Thoracic aorta (tissue), 2 donors: ENCODE measurements around the gene GNG2. TPM values are rescaled to one million over a fixed set of nuclear protein-coding genes. Genes with fewer than 3 reads are reported as not detected.

Experiments
- ATAC-seq: fragments of 150-250 bp; one replicate; pipeline ENCODE4 v1.8.0; 2017; ENCODE audit warnings: low read depth; ENCODE audit not compliant: insufficient number of reproducible peaks, low FRiP score
- DNase-seq: peaks from one replicate; pipeline ENCODE4 v3.0.0-alpha.2; 2020; ENCODE audit warnings: low spot score
- H3K27ac ChIP-seq, 2 donors: fragments of 200-600 bp; sonication (generic); 1 replicate in 1 of 2; 2 replicates in 1 of 2; pipeline ENCODE4 v1.5.1; 2016; ENCODE audit warnings: mild to moderate bottlenecking in 2 of 2, moderate library complexity in 2 of 2
- H3K27me3 ChIP-seq: fragments of 200-600 bp; sonication (generic); replicated peaks from 2 replicates; pipeline ENCODE4 v1.6.0; 2016; ENCODE audit warnings: mild to moderate bottlenecking; ENCODE audit not compliant: insufficient read depth
- H3K36me3 ChIP-seq: fragments of 200-600 bp; sonication (generic); one replicate; pipeline ENCODE4 v1.5.1; 2016
- H3K4me1 ChIP-seq, 2 donors: fragments of 200-600 bp; sonication (generic); 1 replicate in 1 of 2; 2 replicates in 1 of 2; pipeline versions ENCODE4 v1.5.1 to v1.6.0; 2016; ENCODE audit warnings: low read depth in 2 of 2, mild to moderate bottlenecking in 1 of 2; ENCODE audit not compliant: control insufficient read depth in 1 of 2
- H3K4me3 ChIP-seq: fragments of 200-600 bp; sonication (generic); 2 replicates; pipeline ENCODE4 v1.5.1; 2016; ENCODE audit warnings: mild to moderate bottlenecking
- H3K9me3 ChIP-seq: fragments of 200-600 bp; sonication (generic); 2 replicates; pipeline ENCODE4 v1.5.1; 2016
- total RNA-seq, 2 donors: library from RNA; depleted of rRNA; stranded (reverse); fragments of >200 nt; gene quantifications; one replicate each; pipeline versions ENCODE4 v1.1.0 to v1.2.3, GENCODE V29; 2016
- TF ChIP-seq, protein P1 (sequence below): fragments of 200-600 bp; sonication (generic); IDR thresholded peaks from one replicate; pipeline ENCODE4 v1.5.1; 2019; ENCODE audit warnings: antibody characterized with exemption

Gene GNG2
- total RNA-seq, 2 donors from 2014 or later: 8.7 to 9.3 TPM

DNA sequence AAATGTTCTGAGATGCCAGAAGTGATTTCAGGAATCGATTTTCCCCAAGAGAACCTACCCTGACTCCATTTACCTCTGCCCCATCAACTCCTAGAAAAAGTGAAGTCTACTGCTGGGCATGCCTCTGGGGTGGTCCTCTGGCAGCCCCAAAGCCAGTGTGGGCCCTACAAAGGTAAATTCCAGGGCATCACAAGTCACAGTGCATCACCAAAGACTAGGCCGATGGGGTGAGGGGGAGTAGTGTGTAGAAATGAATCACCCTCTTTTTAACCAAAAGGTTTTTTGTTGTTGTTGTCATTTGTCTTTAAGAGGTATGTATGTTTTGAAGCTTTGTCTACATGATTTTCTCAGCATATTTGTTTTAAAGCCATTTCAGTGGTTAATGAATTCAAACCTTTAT, 82.6 kb downstream of the GNG2 start:
- no peak overlapping the region for H3K27ac ChIP-seq
- H3K9me3 ChIP-seq: no peaks in the 10 kb centered on the region
- H3K4me3 ChIP-seq: no peak overlapping the region
- TF ChIP-seq, protein P1, sequence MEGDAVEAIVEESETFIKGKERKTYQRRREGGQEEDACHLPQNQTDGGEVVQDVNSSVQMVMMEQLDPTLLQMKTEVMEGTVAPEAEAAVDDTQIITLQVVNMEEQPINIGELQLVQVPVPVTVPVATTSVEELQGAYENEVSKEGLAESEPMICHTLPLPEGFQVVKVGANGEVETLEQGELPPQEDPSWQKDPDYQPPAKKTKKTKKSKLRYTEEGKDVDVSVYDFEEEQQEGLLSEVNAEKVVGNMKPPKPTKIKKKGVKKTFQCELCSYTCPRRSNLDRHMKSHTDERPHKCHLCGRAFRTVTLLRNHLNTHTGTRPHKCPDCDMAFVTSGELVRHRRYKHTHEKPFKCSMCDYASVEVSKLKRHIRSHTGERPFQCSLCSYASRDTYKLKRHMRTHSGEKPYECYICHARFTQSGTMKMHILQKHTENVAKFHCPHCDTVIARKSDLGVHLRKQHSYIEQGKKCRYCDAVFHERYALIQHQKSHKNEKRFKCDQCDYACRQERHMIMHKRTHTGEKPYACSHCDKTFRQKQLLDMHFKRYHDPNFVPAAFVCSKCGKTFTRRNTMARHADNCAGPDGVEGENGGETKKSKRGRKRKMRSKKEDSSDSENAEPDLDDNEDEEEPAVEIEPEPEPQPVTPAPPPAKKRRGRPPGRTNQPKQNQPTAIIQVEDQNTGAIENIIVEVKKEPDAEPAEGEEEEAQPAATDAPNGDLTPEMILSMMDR: no peak
- H3K36me3 ChIP-seq: no peaks in the 10 kb centered on the region
- no peaks in the 10 kb centered on the region for H3K27me3 ChIP-seq
- ATAC-seq (no peak), DNase-seq (no peak)
- no peaks in the 10 kb centered on the region for H3K4me1 ChIP-seq

DNA sequence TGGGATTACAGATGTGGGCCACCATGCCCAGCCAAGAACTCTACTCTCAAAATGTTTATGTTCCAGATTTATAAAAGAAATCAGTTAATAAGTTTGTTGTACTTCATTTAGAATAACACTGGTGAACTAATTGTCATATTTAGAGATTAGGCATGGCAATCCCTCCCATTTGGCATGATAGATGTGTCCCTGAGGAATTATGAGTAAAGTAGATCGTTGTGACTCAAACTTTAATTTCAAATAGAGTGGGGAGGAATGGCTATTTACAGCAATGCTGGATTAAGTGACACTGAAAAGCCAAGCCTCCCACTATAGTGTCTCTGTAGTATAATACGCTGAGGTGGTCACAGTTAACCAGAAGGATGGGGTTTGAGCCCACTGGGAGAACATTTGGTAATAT, 89.6 kb downstream of the GNG2 start:
- no peaks in the 10 kb centered on the region for H3K27me3 ChIP-seq
- TF ChIP-seq, protein P1: no peak
- ATAC-seq: no peak
- H3K27ac ChIP-seq: no peak overlapping the region
- no peak overlapping the region for H3K4me3 ChIP-seq
- H3K9me3 ChIP-seq: no peaks in the 10 kb centered on the region
- no peak for DNase-seq
- H3K36me3 ChIP-seq: no peaks in the 10 kb centered on the region
- H3K4me1 ChIP-seq: no peaks in the 10 kb centered on the region

DNA sequence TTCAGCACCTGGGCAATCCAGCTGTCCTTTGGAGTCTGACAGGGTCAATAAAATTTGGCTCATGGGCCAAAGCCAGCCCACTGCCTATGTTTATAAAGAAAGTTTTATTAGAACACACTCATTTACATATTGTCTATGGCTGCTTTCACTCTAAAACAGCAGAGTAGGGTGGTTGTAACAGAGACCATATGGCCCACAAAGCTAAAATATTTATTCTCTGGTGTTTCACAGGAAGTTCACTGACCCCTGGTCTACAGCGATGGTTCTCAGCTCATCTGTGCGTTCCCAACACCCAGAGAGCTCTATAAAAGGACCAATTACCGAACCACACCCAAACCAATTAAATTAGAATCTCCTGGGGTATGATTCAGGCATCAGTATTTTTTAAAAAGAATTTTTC, 91.2 kb downstream of the GNG2 start:
- Histone ChIP-seq H3K9me3 (no peaks in the 10 kb centered on the region), H3K27me3 (no peaks in the 10 kb centered on the region), H3K4me1 (no peaks in the 10 kb centered on the region), H3K4me3 (no peak overlapping the region), H3K27ac (no peak overlapping the region), H3K36me3 (no peaks in the 10 kb centered on the region)
- no peak for ATAC-seq
- TF ChIP-seq, protein P1: no peak
- DNase-seq: no peak

DNA sequence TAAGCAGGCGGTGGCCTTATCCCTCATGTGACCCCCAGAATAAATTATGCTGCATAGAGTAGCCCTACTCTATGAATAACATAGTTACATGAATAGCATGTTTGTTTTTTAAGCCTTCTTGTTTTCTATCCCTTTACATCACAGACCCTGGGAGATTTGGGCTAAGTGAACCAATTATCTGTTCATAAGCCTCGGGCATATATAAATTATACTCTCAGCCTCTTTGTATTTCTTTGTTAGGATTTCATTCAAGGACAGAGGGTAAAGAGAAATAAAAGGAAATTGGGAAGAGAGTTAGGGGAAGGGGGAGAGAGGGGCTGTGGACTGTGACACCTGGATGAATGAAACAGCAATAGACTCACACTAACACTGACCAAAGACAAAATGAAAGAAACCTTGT, 93.6 kb downstream of the GNG2 start:
- TF ChIP-seq, protein P1: no peak
- H3K4me3 ChIP-seq: no peak overlapping the region
- no peaks in the 10 kb centered on the region for H3K36me3 ChIP-seq
- DNase-seq (no peak), ATAC-seq (no peak)
- no peaks in the 10 kb centered on the region for H3K9me3 ChIP-seq
- no peaks in the 10 kb centered on the region for H3K27me3 ChIP-seq
- no peaks in the 10 kb centered on the region for H3K4me1 ChIP-seq
- no peak overlapping the region for H3K27ac ChIP-seq

DNA sequence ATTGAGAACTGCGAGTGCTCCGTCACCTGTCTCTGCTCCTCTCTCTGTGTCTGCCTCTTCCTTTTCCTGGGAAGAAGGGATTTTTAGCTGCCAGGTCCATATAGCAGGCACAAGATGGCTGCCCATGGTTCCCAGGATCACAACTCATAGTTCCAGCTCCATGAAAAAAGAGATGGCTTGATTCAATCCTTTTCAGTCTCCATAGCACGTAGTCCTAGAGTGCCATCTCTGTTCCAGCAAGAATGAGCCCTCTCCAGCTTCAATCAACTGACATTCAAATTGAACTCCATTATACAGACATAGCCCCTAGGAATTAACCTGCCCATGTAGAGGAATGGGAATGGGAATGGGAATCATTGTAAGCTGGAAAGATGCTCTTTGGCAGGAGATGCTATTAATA, 94.2 kb downstream of the GNG2 start:
- Histone ChIP-seq H3K27me3 (no peaks in the 10 kb centered on the region), H3K4me3 (no peak overlapping the region), H3K36me3 (no peaks in the 10 kb centered on the region), H3K27ac (no peak overlapping the region), H3K4me1 (no peaks in the 10 kb centered on the region), H3K9me3 (no peaks in the 10 kb centered on the region)
- TF ChIP-seq, protein P1: no peak
- no peak for ATAC-seq
- no peak for DNase-seq
